ENCODE measurements around the gene UCK2.

UCK2 gene

GRCh38 chr1:165861911-165862310 lies 34.5 kb downstream of the UCK2 start:
- TF ChIP-seq, protein P1, sequence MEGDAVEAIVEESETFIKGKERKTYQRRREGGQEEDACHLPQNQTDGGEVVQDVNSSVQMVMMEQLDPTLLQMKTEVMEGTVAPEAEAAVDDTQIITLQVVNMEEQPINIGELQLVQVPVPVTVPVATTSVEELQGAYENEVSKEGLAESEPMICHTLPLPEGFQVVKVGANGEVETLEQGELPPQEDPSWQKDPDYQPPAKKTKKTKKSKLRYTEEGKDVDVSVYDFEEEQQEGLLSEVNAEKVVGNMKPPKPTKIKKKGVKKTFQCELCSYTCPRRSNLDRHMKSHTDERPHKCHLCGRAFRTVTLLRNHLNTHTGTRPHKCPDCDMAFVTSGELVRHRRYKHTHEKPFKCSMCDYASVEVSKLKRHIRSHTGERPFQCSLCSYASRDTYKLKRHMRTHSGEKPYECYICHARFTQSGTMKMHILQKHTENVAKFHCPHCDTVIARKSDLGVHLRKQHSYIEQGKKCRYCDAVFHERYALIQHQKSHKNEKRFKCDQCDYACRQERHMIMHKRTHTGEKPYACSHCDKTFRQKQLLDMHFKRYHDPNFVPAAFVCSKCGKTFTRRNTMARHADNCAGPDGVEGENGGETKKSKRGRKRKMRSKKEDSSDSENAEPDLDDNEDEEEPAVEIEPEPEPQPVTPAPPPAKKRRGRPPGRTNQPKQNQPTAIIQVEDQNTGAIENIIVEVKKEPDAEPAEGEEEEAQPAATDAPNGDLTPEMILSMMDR (IDR thresholded peaks at IDR 0.05; ENCODE audit: low read length): no peak
- TF ChIP-seq EZH2phosphoT487 (IDR thresholded peaks at IDR 0.05; ENCODE audit: low read length): no peak
- TF ChIP-seq EZH2 (optimal IDR thresholded peaks at IDR 0.05; ENCODE audit: low read depth, low read length): no peak
- H3K4me2 ChIP-seq (ENCODE audit: low read depth, low read length): no peak overlapping the region
- no peaks in the 10 kb centered on the region for H3K9me2 ChIP-seq (replicated peaks; ENCODE audit: insufficient read depth, low read length)
- no peaks in the 10 kb centered on the region for H3F3A ChIP-seq (ENCODE audit: insufficient read depth, low read length)
- no peaks in the 10 kb centered on the region for H3K36me3 ChIP-seq (replicated peaks; ENCODE audit: insufficient read depth, low read length)
- H3K9ac ChIP-seq (ENCODE audit: low read length): no peak overlapping the region
- H3K27me3 ChIP-seq (replicated peaks; ENCODE audit: insufficient read depth, low read length): no peaks in the 10 kb centered on the region
- no peaks in the 10 kb centered on the region for H3K9me3 ChIP-seq (replicated peaks; ENCODE audit: insufficient read depth, low read length)
- peaks cover 98% of the 10 kb centered on the region for H3K79me2 ChIP-seq (ENCODE audit: low read length)
- H2AFZ ChIP-seq (ENCODE audit: low read length): no peak overlapping the region
- no peak for DNase-seq
- no peak overlapping the region for H3K4me3 ChIP-seq (ENCODE audit: low read length)
- H3K4me1 ChIP-seq (ENCODE audit: low read length): 0 out of 2 replicates have a peak, but pooled peaks cover 4% of the 10 kb centered on the region
- no peak overlapping the region for H3K27ac ChIP-seq (ENCODE audit: low read length)
- H4K20me1 ChIP-seq (ENCODE audit: insufficient read depth, low read length): peaks cover 68% of the 10 kb centered on the region

GRCh38 chr1:165862448-165862847 lies 35.0 kb downstream of the UCK2 start:
- peaks cover 98% of the 10 kb centered on the region for H3K79me2 ChIP-seq (ENCODE audit: low read length)
- H3K9ac ChIP-seq (ENCODE audit: low read length): no peak overlapping the region
- H3K4me1 ChIP-seq (ENCODE audit: low read length): 0 out of 2 replicates have a peak, but pooled peaks cover 4% of the 10 kb centered on the region
- H3K4me3 ChIP-seq (ENCODE audit: low read length): no peak overlapping the region
- no peak for TF ChIP-seq EZH2phosphoT487 (IDR thresholded peaks at IDR 0.05; ENCODE audit: low read length)
- TF ChIP-seq EZH2 (optimal IDR thresholded peaks at IDR 0.05; ENCODE audit: low read depth, low read length): no peak
- TF ChIP-seq, protein P1 (IDR thresholded peaks at IDR 0.05; ENCODE audit: low read length): no peak
- no peak overlapping the region for H3K27ac ChIP-seq (ENCODE audit: low read length)
- no peak overlapping the region for H3K4me2 ChIP-seq (ENCODE audit: low read depth, low read length)
- DNase-seq: no peak
- no peaks in the 10 kb centered on the region for H3K9me2 ChIP-seq (replicated peaks; ENCODE audit: insufficient read depth, low read length)
- no peaks in the 10 kb centered on the region for H3K27me3 ChIP-seq (replicated peaks; ENCODE audit: insufficient read depth, low read length)
- H2AFZ ChIP-seq (ENCODE audit: low read length): no peak overlapping the region
- no peaks in the 10 kb centered on the region for H3K36me3 ChIP-seq (replicated peaks; ENCODE audit: insufficient read depth, low read length)
- no peaks in the 10 kb centered on the region for H3F3A ChIP-seq (ENCODE audit: insufficient read depth, low read length)
- H3K9me3 ChIP-seq (replicated peaks; ENCODE audit: insufficient read depth, low read length): no peaks in the 10 kb centered on the region
- peaks cover 66% of the 10 kb centered on the region for H4K20me1 ChIP-seq (ENCODE audit: insufficient read depth, low read length)

- DNase-seq: no peak
These were observed 35.9 kb downstream of the UCK2 start for GRCh38 chr1:165863346-165863745.

More at GRCh38 chr1:165863346-165863745, 35.9 kb downstream of the UCK2 start:
- H3K9ac ChIP-seq (ENCODE audit: low read length): no peak overlapping the region
- 0 out of 2 replicates have a peak, but pooled peaks cover 4% of the 10 kb centered on the region for H3K4me1 ChIP-seq (ENCODE audit: low read length)
- no peaks in the 10 kb centered on the region for H3K9me2 ChIP-seq (replicated peaks; ENCODE audit: insufficient read depth, low read length)
- H3K27ac ChIP-seq (ENCODE audit: low read length): no peak overlapping the region
- H2AFZ ChIP-seq (ENCODE audit: low read length): no peak overlapping the region
- H3K36me3 ChIP-seq (replicated peaks; ENCODE audit: insufficient read depth, low read length): no peaks in the 10 kb centered on the region
- H3F3A ChIP-seq (ENCODE audit: insufficient read depth, low read length): no peaks in the 10 kb centered on the region
- peaks cover 63% of the 10 kb centered on the region for H4K20me1 ChIP-seq (ENCODE audit: insufficient read depth, low read length)
- peaks cover 98% of the 10 kb centered on the region for H3K79me2 ChIP-seq (ENCODE audit: low read length)
- no peak overlapping the region for H3K4me3 ChIP-seq (ENCODE audit: low read length)
- TF ChIP-seq EZH2phosphoT487 (IDR thresholded peaks at IDR 0.05; ENCODE audit: low read length) (no peak), EZH2 (optimal IDR thresholded peaks at IDR 0.05; ENCODE audit: low read depth, low read length) (no peak)
- TF ChIP-seq, protein P1 (IDR thresholded peaks at IDR 0.05; ENCODE audit: low read length): no peak
- no peaks in the 10 kb centered on the region for H3K27me3 ChIP-seq (replicated peaks; ENCODE audit: insufficient read depth, low read length)
- H3K4me2 ChIP-seq (ENCODE audit: low read depth, low read length): no peak overlapping the region
- no peaks in the 10 kb centered on the region for H3K9me3 ChIP-seq (replicated peaks; ENCODE audit: insufficient read depth, low read length)

Data from MM.1S (cell line).